K562 (cell line): Measurements from ENCODE around the gene COL9A3. TPM values are rescaled to one million over a fixed set of nuclear protein-coding genes. Genes with fewer than 3 reads are reported as not detected.

ENCODE experiments used
- ATAC-seq: fragments of 200-7000 bp; cut with Tn5 transposase; 3 replicates; pipeline ENCODE4 v1.9.1; 2020; ENCODE audit warnings: moderate library complexity
- BruUV-seq: library from RNA; stranded (reverse); fragments of 400-500 nt; replicated peaks from 2 replicates; lab custom pipeline; 2021; lab: Mats Ljungman, UMichigan
- CTCF ChIA-PET: fragments of 300-600 bp; formaldehyde crosslinking; extraction: SDS; loops from one replicate; lab custom pipeline; 2021; ENCODE audit warnings: low intra/inter-chr PET ratio; lab: Yijun Ruan, JAX
- POLR2A ChIA-PET: fragments of 300-600, 350-650 bp; sonication (Branson Sonifier 250); formaldehyde crosslinking; extraction: SDS; loops from one replicate; lab custom pipeline; 2021; ENCODE audit warnings: antibody characterized with exemption, inconsistent platforms; lab: Yijun Ruan, JAX
- DNase-seq, 4 experiments: peaks; one replicate each; pipeline versions ENCODE4 v3.0.0 to v3.0.0-alpha.2; 2011 to 2018; ENCODE audit warnings: low spot score in 3 of 4, mixed read lengths in 3 of 4; ENCODE audit errors: extremely low read depth in 1 of 4
- FAIRE-seq: peaks from 2 replicates; lab custom pipeline; 2011; peaks lifted over from hg19 to GRCh38; lab: Jason Lieb, UNC
- H2AFZ ChIP-seq: 2 replicates; pipeline ENCODE4 v1.6.0; 2011; ENCODE audit warnings: low read depth, low read length, control low read depth, inconsistent platforms
- H3K27ac ChIP-seq: fragments of 200-600 bp; 3 replicates; pipeline ENCODE4 v1.8.0; 2011; ENCODE audit warnings: low read depth, mild to moderate bottlenecking, control low read depth, inconsistent platforms, low read length, moderate library complexity, mixed read lengths; ENCODE audit errors: extremely low read depth
- H3K27me3 ChIP-seq, 2 experiments: fragments of 300-600 bp in 1 of 2; 2 replicates in 1 of 2; 3 replicates in 1 of 2; pipeline versions ENCODE4 v1.6.0 to v1.8.0; 2011; ENCODE audit warnings: inconsistent platforms in 2 of 2, low read length in 2 of 2, mild to moderate bottlenecking in 1 of 2, mixed read lengths in 1 of 2, moderate library complexity in 1 of 2; ENCODE audit not compliant: control insufficient read depth in 2 of 2, insufficient read depth in 2 of 2
- H3K36me3 ChIP-seq: fragments of 300-600 bp; 3 replicates; pipeline ENCODE4 v1.8.0; 2011; ENCODE audit warnings: mild to moderate bottlenecking, low read length, inconsistent platforms; ENCODE audit not compliant: control insufficient read depth, insufficient read depth
- H3K4me1 ChIP-seq, 2 experiments: fragments of 200-600 bp in 1 of 2; replicated peaks in 1 of 2; 2 replicates in 1 of 2; 3 replicates in 1 of 2; pipeline versions ENCODE4 v1.5.1 to v1.8.0; 2011; ENCODE audit warnings: inconsistent platforms in 2 of 2, low read length in 2 of 2, mild to moderate bottlenecking in 1 of 2, mixed read lengths in 1 of 2, moderate library complexity in 1 of 2; ENCODE audit not compliant: control insufficient read depth in 2 of 2, insufficient read depth in 2 of 2
- H3K4me2 ChIP-seq: 2 replicates; pipeline ENCODE4 v1.6.1; 2011; ENCODE audit warnings: low read length, control low read depth, inconsistent platforms, mixed read lengths; ENCODE audit not compliant: insufficient read depth
- H3K4me3 ChIP-seq: fragments of 200-600 bp; sonication (generic), shearing (Covaris generic); 2 replicates; pipeline ENCODE4 v1.5.1; 2016; ENCODE audit warnings: control low read depth, inconsistent platforms
- H3K79me2 ChIP-seq: fragments of 200-600 bp; 3 replicates; pipeline ENCODE4 v1.8.0; 2011; ENCODE audit warnings: low read length, inconsistent platforms; ENCODE audit not compliant: control insufficient read depth, insufficient read depth
- H3K9ac ChIP-seq, 2 experiments: 2 replicates each; pipeline versions ENCODE4 v1.6.0 to v1.6.1; 2011; ENCODE audit warnings: low read depth in 2 of 2, low read length in 2 of 2, control low read depth in 1 of 2, inconsistent platforms in 1 of 2, mild to moderate bottlenecking in 1 of 2, mixed read lengths in 1 of 2; ENCODE audit not compliant: insufficient read depth in 1 of 2
- H3K9me1 ChIP-seq: one replicate; pipeline ENCODE4 v1.6.0; 2011; ENCODE audit warnings: inconsistent platforms, mild to moderate bottlenecking, low read length, moderate library complexity; ENCODE audit not compliant: control insufficient read depth, insufficient read depth
- H3K9me3 ChIP-seq: replicated peaks from 2 replicates; pipeline ENCODE4 v1.5.1; 2011; ENCODE audit warnings: low read depth, low read length, inconsistent platforms; ENCODE audit not compliant: control insufficient read depth, insufficient read depth
- H4K20me1 ChIP-seq: replicated peaks from 2 replicates; pipeline ENCODE4 v1.6.1; 2011; ENCODE audit warnings: low read length, inconsistent platforms, mixed read lengths; ENCODE audit not compliant: control insufficient read depth, insufficient read depth
- ARNT ChIP-seq, 2 experiments: fragments of 450-650 bp; IDR thresholded peaks; 2 replicates each; pipeline ENCODE4 v1.6.1; 2016; ENCODE audit warnings: mild to moderate bottlenecking in 1 of 2
- ATF2 ChIP-seq: sonication (generic); formaldehyde crosslinking; IDR thresholded peaks from 2 replicates; pipeline ENCODE4 v1.8.1; 2022; ENCODE audit warnings: missing genetic modification reagents
- CAMTA2 ChIP-seq: fragments of 250-450 bp; sonication (Bioruptor Pico); conservative IDR thresholded peaks from 2 replicates; pipeline ENCODE4 v1.5.1; 2022
- LARP7 ChIP-seq: fragments of 450-650 bp; IDR thresholded peaks from 2 replicates; pipeline ENCODE4 v1.6.1; 2016
- SRSF7 ChIP-seq: fragments of 200-400 bp; formaldehyde crosslinking; optimal IDR thresholded peaks from 2 replicates; pipeline ENCODE3; 2017; ENCODE audit warnings: mild to moderate bottlenecking, low read depth, low read length
- STAT5B ChIP-seq: fragments of 250-450 bp; sonication (Bioruptor Pico); IDR thresholded peaks from 2 replicates; pipeline ENCODE4 v1.8.0; 2021; ENCODE audit warnings: mild to moderate bottlenecking, inconsistent platforms
- TRIM28 ChIP-seq: fragments of 450-650 bp; IDR thresholded peaks from 2 replicates; pipeline ENCODE4 v1.6.1; 2017
- ZBTB11 ChIP-seq, 3 experiments: fragments of 200-800 bp in 1 of 3; fragments of 250-450 bp in 1 of 3; fragments of 450-650 bp in 1 of 3; sonication (Bioruptor Pico) in 1 of 3; sonication (Bioruptor generic) in 1 of 3; formaldehyde crosslinking in 1 of 3; IDR thresholded peaks; 2 replicates each; pipeline versions ENCODE4 v1.6.1 to v1.8.0; 2016 to 2022; ENCODE audit warnings: mild to moderate bottlenecking in 2 of 3, missing genetic modification characterization in 2 of 3, missing compliant biosample characterization in 1 of 3, moderate library complexity in 1 of 3
- ZNF124 ChIP-seq: sonication (generic); formaldehyde crosslinking; IDR thresholded peaks from 2 replicates; pipeline ENCODE4 v1.8.1; 2022; ENCODE audit warnings: missing genetic modification reagents
- ZNF146 ChIP-seq: IDR thresholded peaks from one replicate; pipeline ENCODE4 v1.6.1; 2018; ENCODE audit warnings: missing compliant biosample characterization; ENCODE audit not compliant: unreplicated experiment
- ZNF584 ChIP-seq: fragments of 200-800 bp; sonication (Bioruptor generic); IDR thresholded peaks from 2 replicates; pipeline ENCODE4 v1.6.1; 2016; ENCODE audit warnings: low read depth, mild to moderate bottlenecking, missing genetic modification characterization, missing compliant biosample characterization
- WGBS: fragments of 100-300 bp; shearing (Covaris generic); methylation state at CpG from one replicate; pipeline ENCODE4 v1.1.6; 2016; ENCODE audit warnings: low coverage, mixed read lengths; ENCODE audit not compliant: insufficient coverage; ENCODE audit errors: missing lambda C conversion rate; 5-methylcytosine and 5-hydroxymethylcytosine counted together
- in situ Hi-C: fragments of 300-500 bp; cut with MboI; formaldehyde crosslinking; loops from 4 replicates; pipeline ENCODE4 v1.15.0; 2018; ENCODE audit warnings: inconsistent platforms, mixed read lengths
- intact Hi-C: fragments of 100-400 bp; cut with micrococcal nuclease; formaldehyde crosslinking; loops from 2 replicates; pipeline ENCODE4 v1.14.2; 2022
- polyA plus RNA-seq, 8 experiments: library from polyadenylated mRNA; depleted of rRNA in 4 of 8; stranded (reverse) in 5 of 8; unstranded in 3 of 8; fragments of >200 nt; fragmentation: Nextera tagmentation in 2 of 8; fragmentation: Illumina TruSeq in 1 of 8; extraction: Ambion mirVana in 2 of 8; extraction: Trizol in 1 of 8; gene quantifications; 2 replicates each; pipeline versions ENCODE4 v1.2.1 to v1.2.3, GENCODE V29; 2011 to 2014; ENCODE audit warnings: inconsistent platforms in 1 of 8, missing spikeins in 1 of 8
- total RNA-seq, 7 experiments: library from RNA; depleted of rRNA in 6 of 7; stranded (reverse); fragments of >200 nt in 6 of 7; fragmentation: Illumina TruSeq in 2 of 7; extraction: Trizol in 2 of 7; gene quantifications; 2 replicates each; pipeline versions ENCODE4 v1.2.1 to v1.2.3, GENCODE V29; 2011 to 2021; ENCODE audit warnings: low replicate concordance in 1 of 7
- TF ChIP-seq, protein P1 (sequence below): IDR thresholded peaks from 2 replicates; pipeline ENCODE4 v1.6.1; 2011; ENCODE audit warnings: borderline replicate concordance, low read depth, mild to moderate bottlenecking, moderate library complexity, low read length; ENCODE audit not compliant: insufficient read depth, poor library complexity, severe bottlenecking
- TF ChIP-seq, protein P2 (sequence below): sonication (generic); formaldehyde crosslinking; IDR thresholded peaks from 2 replicates; pipeline ENCODE4 v1.8.1; 2023; ENCODE audit warnings: mild to moderate bottlenecking, missing genetic modification reagents

Gene COL9A3
- total and polyA plus RNA-seq, 9 of the 15 experiments (the other 6 are each of a cell fraction or from before 2014, with no cell fraction given) = 0.14 to 3.6 (median 0.88) TPM; not detected in 1

DNA sequence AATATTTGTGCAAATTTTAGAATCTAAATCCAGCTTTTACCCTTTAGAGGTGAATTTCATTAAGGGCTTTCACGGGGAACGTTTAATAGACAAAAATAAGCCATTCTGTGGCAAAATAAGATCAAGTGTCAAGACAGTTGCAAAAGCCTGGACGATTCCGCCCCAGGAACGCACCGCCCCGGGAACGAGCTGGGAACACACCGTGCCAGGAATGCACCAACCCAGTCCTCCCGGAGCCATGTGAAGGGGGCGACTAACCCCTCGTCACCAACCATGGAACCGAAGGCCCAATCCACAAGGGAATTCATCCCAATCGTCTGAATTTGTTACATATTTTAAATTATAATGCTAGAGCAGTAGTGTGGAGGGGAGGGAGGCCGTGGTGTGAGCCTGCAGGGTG, 65.6 kb downstream of the COL9A3 start:
- no peak for FAIRE-seq
- H3K4me1 ChIP-seq = peaks cover 3 to 33% of the 10 kb centered on the region in 2 experiments; a peak in 4 of 5 replicates
- in situ Hi-C loops (no loop called here), intact Hi-C loops (no loop called here)
- no peak overlapping the region for H3K27ac ChIP-seq
- no peak for DNase-seq
- no TSS peak for BruUV-seq
- no peak overlapping the region for H2AFZ ChIP-seq
- no peaks in the 10 kb centered on the region for H3K9me3 ChIP-seq
- H3K27me3 ChIP-seq = no peaks in the 10 kb centered on the region
- H4K20me1 ChIP-seq = no peaks in the 10 kb centered on the region
- WGBS = 88% methylated on average over 15 of the region's 15 CpGs
- ChIA-PET CTCF (no interaction called here), POLR2A (interaction anchor here (0.6 kb wide), 1 partner anchor 97 kb away, joined by 3 read pairs; no protein-coding TSS in a partner anchor)
- peaks cover 4% of the 10 kb centered on the region for H3K9me1 ChIP-seq
- H3K9ac ChIP-seq = no peak overlapping the region
- H3K36me3 ChIP-seq = peaks cover 38% of the 10 kb centered on the region; the same call in 2 of the 3 replicates
- no peak for ATAC-seq
- H3K4me2 ChIP-seq = no peak overlapping the region
- H3K4me3 ChIP-seq = no peak overlapping the region
- H3K79me2 ChIP-seq = no peaks in the 10 kb centered on the region
- TF ChIP-seq ZNF124 (CRISPR knock-in tag) = no peak
- TF ChIP-seq, protein P1, sequence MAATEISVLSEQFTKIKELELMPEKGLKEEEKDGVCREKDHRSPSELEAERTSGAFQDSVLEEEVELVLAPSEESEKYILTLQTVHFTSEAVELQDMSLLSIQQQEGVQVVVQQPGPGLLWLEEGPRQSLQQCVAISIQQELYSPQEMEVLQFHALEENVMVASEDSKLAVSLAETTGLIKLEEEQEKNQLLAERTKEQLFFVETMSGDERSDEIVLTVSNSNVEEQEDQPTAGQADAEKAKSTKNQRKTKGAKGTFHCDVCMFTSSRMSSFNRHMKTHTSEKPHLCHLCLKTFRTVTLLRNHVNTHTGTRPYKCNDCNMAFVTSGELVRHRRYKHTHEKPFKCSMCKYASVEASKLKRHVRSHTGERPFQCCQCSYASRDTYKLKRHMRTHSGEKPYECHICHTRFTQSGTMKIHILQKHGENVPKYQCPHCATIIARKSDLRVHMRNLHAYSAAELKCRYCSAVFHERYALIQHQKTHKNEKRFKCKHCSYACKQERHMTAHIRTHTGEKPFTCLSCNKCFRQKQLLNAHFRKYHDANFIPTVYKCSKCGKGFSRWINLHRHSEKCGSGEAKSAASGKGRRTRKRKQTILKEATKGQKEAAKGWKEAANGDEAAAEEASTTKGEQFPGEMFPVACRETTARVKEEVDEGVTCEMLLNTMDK = no peak
- no peak for TF ChIP-seq TRIM28
- no peak for TF ChIP-seq ATF2 (CRISPR knock-in tag)
- no peak for TF ChIP-seq SRSF7
- no peak for TF ChIP-seq ZNF146 (CRISPR knock-in tag)
- no peak for TF ChIP-seq ZBTB11 (CRISPR knock-in tag; IDR thresholded peaks at IDR 0.05)
- no peak for TF ChIP-seq STAT5B (CRISPR knock-in tag)
- no peak for TF ChIP-seq LARP7
- no peak for TF ChIP-seq ARNT (IDR thresholded peaks at IDR 0.05)
- no peak for TF ChIP-seq CAMTA2 (CRISPR knock-in tag)
- TF ChIP-seq, protein P2, sequence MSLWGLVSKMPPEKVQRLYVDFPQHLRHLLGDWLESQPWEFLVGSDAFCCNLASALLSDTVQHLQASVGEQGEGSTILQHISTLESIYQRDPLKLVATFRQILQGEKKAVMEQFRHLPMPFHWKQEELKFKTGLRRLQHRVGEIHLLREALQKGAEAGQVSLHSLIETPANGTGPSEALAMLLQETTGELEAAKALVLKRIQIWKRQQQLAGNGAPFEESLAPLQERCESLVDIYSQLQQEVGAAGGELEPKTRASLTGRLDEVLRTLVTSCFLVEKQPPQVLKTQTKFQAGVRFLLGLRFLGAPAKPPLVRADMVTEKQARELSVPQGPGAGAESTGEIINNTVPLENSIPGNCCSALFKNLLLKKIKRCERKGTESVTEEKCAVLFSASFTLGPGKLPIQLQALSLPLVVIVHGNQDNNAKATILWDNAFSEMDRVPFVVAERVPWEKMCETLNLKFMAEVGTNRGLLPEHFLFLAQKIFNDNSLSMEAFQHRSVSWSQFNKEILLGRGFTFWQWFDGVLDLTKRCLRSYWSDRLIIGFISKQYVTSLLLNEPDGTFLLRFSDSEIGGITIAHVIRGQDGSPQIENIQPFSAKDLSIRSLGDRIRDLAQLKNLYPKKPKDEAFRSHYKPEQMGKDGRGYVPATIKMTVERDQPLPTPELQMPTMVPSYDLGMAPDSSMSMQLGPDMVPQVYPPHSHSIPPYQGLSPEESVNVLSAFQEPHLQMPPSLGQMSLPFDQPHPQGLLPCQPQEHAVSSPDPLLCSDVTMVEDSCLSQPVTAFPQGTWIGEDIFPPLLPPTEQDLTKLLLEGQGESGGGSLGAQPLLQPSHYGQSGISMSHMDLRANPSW = no peak
- TF ChIP-seq ZNF584 = no peak
